Measurements from ENCODE around the gene DEDD2.

Gene DEDD2

DNA sequence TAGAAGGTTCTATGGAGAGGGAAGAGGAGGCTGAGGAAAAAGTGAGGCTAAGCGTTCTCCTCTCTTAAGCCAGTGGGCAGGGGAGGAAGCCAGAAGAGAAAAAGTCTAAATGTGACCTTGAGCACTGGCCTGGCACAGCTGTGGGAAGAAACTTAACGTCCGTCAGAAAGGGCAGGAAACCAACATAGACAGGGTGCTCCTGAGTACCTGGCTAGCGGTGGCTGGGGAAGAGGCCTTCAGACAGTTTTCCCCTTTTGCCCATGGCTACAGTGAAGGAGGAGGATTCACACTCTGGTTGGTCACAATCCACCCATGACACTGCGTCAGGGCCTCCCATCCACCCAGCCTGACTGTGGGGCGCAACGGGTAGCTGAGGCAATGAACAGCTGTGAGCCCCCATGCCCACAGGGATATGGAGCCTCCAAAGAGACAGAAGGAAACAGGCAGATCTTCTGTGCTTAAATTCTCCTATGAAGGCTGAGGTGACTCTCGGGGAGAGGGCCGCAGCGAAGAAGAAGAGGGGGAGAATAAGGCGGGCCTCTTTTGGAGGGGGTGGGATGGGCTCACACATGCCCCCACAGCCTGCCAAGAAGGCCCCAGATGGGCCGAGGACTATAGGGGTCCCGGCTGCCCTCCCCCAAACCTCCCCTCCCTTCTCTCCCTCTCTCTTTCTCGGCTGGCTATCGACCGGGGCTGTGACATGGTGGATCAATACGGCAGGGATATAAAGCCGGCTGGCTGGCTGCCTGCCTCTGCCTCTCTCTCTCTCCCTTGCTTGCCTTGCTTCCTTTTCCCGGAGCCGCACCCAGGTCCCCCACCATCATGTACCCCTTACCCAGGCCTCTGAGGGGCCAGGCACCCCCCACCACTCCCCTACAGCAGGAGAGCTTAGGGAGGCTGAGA, 65.4 kb downstream of the DEDD2 start:
- DNase-seq (ENCODE audit: low read depth, low spot score): no peak
- no peak overlapping the region for H3K27ac ChIP-seq

- DNase-seq (ENCODE audit: low read depth, low spot score): no peak
- H3K27ac ChIP-seq: no peak overlapping the region
These were observed 66.5 kb downstream of the DEDD2 start for GRCh38 chr19:42150911-42151361.

GRCh38 chr19:42150364-42150763, 67.1 kb downstream of the DEDD2 start:
- no peak overlapping the region for H3K27ac ChIP-seq
- DNase-seq (ENCODE audit: low read depth, low spot score): no peak

DNA sequence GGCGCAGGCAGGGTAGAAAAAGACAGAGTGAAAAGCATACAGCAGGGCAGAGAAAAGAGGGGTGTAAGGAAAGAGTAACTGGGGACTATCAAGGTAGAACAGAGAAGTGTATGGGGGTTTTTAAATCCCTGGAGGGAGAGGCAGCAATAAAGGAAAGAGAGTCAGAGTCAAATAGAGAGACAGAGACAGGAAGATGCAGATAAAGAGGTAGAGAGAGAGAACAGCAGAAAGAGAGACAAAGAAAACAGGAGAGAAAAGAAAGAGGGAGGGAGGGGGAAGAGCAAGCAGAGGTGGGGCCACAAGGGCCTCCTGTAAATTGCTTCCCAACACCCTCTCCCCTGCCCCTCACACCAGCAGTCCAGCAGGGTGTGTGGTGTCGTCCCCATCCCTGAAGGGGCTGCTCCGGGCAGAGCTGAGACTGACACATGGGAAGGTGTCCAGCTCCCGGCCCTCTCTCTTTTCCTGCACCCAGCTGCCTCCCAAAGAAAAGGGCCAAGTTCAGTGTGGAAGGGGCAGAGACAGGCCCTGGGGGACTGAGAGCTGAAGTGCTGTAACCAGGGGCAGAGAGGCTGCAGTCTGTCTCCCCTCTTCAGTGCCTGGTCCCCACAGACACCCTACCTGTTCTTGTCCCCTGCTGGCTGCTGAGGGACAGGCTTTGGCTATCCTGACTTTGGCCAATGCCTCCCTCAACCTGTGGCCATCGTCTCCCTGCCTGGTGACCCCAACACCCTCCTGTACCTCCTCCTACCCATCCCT, 67.9 kb downstream of the DEDD2 start:
- no peak for DNase-seq (ENCODE audit: low read depth, low spot score)
- H3K27ac ChIP-seq: no peak overlapping the region

Data from epithelial cell of prostate (primary cell).